GM21367 (cell line): ENCODE results near the gene KCNJ10.
"Not testable (repeated sequence)": the region's sequence is repeated elsewhere in the genome, so short reads cannot be mapped to it uniquely, and the experiment has no call there.

Experiments used
- ATAC-seq: cut with Tn5 transposase; IDR thresholded peaks from one replicate; pipeline ENCODE4 v1.9.1; 2021; ENCODE audit not compliant: unreplicated experiment

Gene KCNJ10

GRCh38 chr1:160062230-160062532 lies 7.8 kb downstream of the KCNJ10 start:
- no peak for ATAC-seq

- ATAC-seq = no peak
These were observed 8.4 kb downstream of the KCNJ10 start for GRCh38 chr1:160061369-160062229.

GRCh38 chr1:160058087-160058486 lies 11.9 kb downstream of the KCNJ10 start:
- no peak for ATAC-seq

GRCh38 chr1:160056648-160057169 lies 13.3 kb downstream of the KCNJ10 start:
- ATAC-seq = no peak

- ATAC-seq = no peak
These were observed 16.2 kb downstream of the KCNJ10 start for GRCh38 chr1:160053548-160054365.

- no peak for ATAC-seq
These were observed 17.0 kb downstream of the KCNJ10 start for GRCh38 chr1:160052936-160053335.

- ATAC-seq = no peak
These were observed 19.3 kb downstream of the KCNJ10 start for GRCh38 chr1:160050619-160051018.

- not testable (repeated sequence) for ATAC-seq
These were observed 19.8 kb downstream of the KCNJ10 start for GRCh38 chr1:160050182-160050581.

GRCh38 chr1:160049101-160049500 lies 20.9 kb downstream of the KCNJ10 start:
- no peak for ATAC-seq

GRCh38 chr1:160048335-160048734 lies 21.6 kb downstream of the KCNJ10 start:
- no peak for ATAC-seq

- ATAC-seq = no peak
These were observed 22.6 kb downstream of the KCNJ10 start for GRCh38 chr1:160047111-160047991.

- no peak for ATAC-seq
These were observed 23.4 kb downstream of the KCNJ10 start for GRCh38 chr1:160046494-160047110.

- no peak for ATAC-seq
These were observed 24.3 kb downstream of the KCNJ10 start for GRCh38 chr1:160045653-160046052.

GRCh38 chr1:160043543-160043942 lies 26.4 kb downstream of the KCNJ10 start:
- ATAC-seq = no peak

- ATAC-seq = no peak
These were observed 29.5 kb downstream of the KCNJ10 start for GRCh38 chr1:160040476-160040875.

- ATAC-seq = no peak
These were observed 37.7 kb downstream of the KCNJ10 start for GRCh38 chr1:160032165-160032820.

- peak; percentile 85 for ATAC-seq
These were observed 38.4 kb downstream of the KCNJ10 start, which contains the start of gene PIGM for GRCh38 chr1:160031365-160032164. Gene PIGM (minus strand): TSS chr1:160031990. CDS start chr1:160031739, 251 bp downstream.

GRCh38 chr1:160030657-160031364 lies 39.1 kb downstream of the KCNJ10 start:
- ATAC-seq = peak; percentile 18
